C4-2B (cell line): ENCODE results near the gene LSAMP.

ENCODE experiments used
- H3K27ac ChIP-seq: fragments of 450-650 bp; 2 replicates; pipeline ENCODE4 v1.5.1; 2017
- ZFX ChIP-seq: fragments of 450-650 bp; IDR thresholded peaks from 2 replicates; pipeline ENCODE4 v1.6.1; 2017
- TF ChIP-seq, protein P1 (sequence below): fragments of 450-650 bp; conservative IDR thresholded peaks from 2 replicates; pipeline ENCODE4 v1.5.1; 2017; ENCODE audit warnings: mild to moderate bottlenecking

LSAMP gene

DNA sequence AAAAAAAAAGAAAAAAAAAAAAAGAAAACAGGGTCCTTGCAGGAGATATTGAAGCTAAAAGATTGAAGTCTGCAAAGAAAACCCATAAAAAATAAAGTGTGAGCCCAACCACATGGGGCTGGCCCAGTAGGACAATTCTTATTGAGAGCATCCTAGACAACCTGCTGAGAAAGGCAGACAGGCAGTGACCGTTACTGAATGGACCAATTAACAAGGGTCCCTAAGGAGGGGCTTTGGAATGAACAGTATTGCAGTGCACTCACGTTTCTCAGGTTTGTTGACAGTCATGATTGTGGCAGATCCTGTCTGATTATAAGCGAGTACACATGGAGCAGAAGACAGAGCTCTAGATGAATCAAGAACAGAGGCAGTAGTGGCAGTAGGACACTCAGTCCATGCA, 168.6 kb downstream of the LSAMP start:
- H3K27ac ChIP-seq, result no peak overlapping the region
- TF ChIP-seq ZFX, result no peak
- TF ChIP-seq, protein P1, sequence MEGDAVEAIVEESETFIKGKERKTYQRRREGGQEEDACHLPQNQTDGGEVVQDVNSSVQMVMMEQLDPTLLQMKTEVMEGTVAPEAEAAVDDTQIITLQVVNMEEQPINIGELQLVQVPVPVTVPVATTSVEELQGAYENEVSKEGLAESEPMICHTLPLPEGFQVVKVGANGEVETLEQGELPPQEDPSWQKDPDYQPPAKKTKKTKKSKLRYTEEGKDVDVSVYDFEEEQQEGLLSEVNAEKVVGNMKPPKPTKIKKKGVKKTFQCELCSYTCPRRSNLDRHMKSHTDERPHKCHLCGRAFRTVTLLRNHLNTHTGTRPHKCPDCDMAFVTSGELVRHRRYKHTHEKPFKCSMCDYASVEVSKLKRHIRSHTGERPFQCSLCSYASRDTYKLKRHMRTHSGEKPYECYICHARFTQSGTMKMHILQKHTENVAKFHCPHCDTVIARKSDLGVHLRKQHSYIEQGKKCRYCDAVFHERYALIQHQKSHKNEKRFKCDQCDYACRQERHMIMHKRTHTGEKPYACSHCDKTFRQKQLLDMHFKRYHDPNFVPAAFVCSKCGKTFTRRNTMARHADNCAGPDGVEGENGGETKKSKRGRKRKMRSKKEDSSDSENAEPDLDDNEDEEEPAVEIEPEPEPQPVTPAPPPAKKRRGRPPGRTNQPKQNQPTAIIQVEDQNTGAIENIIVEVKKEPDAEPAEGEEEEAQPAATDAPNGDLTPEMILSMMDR, result no peak

DNA sequence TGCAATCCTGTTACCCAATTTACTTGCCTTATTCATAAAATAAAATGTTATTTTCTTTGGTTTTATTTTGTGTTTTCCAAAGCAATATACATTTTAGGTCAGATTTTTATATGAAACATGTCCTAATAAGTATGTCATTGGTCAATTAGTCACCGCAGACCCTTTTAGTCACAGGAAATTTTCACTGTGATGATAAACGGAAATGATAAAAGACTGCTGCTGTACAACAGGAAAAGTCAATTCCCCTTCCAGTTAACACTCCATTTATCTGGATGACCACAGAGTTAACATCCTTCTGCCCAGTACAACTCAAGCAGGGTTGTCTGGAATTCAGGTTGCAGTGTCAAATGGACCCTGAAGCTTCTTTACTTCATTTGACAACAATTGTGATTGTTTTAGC, 175.2 kb downstream of the LSAMP start:
- TF ChIP-seq, protein P1, result no peak
- TF ChIP-seq ZFX, result no peak
- no peak overlapping the region for H3K27ac ChIP-seq

DNA sequence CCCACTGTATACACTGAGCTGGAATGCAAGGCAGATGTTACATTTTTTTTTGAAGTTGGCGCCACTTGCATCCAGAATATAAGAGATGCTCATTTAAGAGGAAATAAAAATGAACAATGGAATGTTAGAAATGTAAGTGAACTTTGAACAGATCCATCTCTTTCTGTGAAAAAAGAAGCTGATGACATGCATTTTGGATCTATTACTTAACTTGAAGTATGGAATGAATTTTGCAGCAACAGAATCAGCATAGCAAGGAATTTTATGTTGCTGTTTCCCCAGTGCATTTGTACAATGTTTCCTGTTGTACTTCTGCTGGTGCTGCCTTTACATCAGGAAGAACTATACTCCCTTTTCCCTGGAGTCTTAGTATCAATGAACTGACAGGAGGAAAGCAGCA, 178.2 kb downstream of the LSAMP start:
- TF ChIP-seq ZFX, result no peak
- TF ChIP-seq, protein P1, result no peak
- H3K27ac ChIP-seq, result no peak overlapping the region

DNA sequence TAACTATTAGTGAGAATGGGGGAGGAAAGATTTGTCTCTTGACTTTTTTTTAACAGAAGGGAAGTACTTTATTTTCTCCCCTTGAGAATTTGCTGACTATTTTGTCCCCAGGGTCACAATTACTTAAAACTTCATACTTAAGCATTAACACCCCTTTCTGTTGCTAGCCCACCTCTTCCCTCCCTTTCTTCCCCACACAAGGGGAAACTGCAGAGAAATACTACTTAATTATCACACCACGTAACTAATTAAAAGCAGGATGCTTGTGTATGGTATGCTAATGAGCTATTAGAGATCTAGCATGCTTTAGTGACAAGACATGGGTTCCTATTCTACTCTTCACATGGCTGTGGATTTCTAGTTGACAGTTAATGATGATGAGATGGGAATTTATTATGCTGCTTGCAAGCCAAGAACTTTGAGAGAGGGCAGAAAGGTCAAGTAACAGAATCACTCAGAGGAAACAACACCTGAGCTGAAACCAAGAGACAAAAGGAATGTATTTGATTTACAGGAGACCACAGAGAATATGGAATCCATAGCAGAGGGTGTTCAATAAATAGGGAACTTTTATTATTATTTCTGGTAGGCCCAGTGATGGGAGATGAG, 179.2 kb downstream of the LSAMP start:
- no peak overlapping the region for H3K27ac ChIP-seq
- TF ChIP-seq, protein P1, result no peak
- TF ChIP-seq ZFX, result no peak

DNA sequence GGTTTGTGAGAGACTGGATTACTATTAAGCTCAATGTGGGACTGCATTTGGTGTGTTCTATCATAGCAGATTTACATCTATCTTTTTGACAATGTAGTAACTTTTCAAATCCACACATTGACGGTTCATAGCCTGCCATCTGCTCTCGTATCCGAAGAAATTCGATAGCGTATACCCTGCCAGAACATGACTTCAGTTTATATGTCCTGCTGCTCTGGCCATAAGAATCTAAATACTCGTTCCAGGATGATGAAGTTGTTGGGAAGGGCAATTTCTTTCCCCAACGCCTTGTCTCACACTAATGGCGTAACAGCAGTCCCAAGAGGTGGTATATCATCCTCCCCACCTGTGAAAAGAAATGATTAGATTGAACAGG, 180.0 kb downstream of the LSAMP start:
- no peak overlapping the region for H3K27ac ChIP-seq
- TF ChIP-seq ZFX, result no peak

DNA sequence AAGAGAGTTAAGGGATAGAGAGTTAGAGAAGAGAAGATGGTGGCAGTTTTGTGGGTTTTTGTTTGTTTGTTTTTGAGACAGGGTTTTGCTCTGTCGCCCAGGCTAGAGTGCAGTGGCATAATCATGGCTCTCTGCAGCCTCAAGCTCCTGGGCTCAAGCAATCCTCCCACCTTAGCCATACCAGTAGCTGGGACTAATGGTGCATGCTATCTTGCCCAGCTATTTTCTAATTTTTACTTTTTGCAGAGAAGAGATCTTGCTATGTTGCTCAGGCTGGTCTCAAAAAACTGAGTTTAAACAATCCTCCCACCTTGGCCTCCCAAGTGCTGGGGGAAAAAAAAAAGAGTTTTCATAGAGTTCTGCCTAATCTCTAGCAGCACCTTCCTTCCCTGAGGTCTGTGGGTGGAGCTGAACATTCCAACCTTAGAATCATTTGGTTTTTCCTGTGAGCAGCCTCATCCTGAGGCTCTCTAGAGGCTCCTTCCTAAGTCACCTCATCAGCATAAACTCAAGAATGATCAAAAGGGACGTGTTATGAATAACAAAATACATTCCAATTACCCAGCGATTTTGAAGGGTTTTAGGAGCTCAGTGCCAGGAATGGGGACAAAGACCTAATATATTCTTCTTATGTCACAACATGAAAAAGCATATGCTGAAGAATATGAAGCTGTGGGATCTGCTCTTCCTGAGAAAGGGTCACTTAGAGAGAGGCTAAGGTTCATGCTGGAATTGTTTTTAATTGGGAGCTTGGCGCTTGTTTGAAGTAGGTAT, 180.6 kb downstream of the LSAMP start:
- TF ChIP-seq, protein P1, result no peak
- no peak for TF ChIP-seq ZFX
- no peak overlapping the region for H3K27ac ChIP-seq

DNA sequence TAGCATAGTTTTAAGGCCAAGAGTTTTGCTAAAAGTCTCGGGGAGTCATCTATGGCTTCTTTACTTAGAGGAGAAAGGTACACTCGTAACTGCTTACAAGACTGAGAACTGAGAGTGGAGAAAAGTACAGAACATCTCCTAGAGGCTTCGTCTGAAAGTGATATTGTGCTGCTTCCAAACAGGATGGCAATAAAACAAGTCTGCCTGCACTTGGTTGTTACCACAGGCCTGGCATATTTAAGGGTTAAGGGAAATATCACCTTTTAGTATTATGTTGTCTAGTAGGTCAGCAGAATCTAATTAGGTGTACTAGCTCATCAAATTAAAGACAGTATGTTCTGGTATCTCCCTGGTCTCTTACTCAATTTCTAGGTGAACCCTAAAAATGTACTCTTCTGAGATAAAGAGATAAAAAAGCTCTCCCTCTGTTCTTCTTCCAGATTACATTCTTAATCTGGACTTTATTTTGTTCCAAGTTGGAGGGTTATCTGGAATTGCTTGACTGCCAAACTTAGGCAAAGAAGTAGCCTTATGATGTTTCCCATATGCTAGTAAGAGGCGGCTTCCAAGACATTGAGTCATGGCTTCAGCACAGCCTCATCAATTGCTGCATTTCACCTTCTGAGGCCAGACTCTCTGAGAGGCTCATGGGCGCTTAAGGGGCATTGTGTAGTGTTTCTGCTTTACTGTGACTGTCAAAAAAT, 181.3 kb downstream of the LSAMP start:
- TF ChIP-seq, protein P1, result no peak
- TF ChIP-seq ZFX, result no peak
- H3K27ac ChIP-seq, result no peak overlapping the region
